Bronchial epithelial cell (primary cell): ENCODE measurements around the gene ERP27. TPM values are rescaled to one million over a fixed set of nuclear protein-coding genes. Genes with fewer than 3 reads are reported as not detected.
A peak's percentile ranks its signal among the peaks of the same experiment; 100 is the strongest.

Experiments used
- DNase-seq: peaks from one replicate; pipeline ENCODE4 v3.0.0-alpha.2; 2010; ENCODE audit warnings: low read depth
- FAIRE-seq: peaks from 2 replicates; lab custom pipeline; 2011; peaks lifted over from hg19 to GRCh38; lab: Jason Lieb, UNC
- H3K27me3 ChIP-seq: 2 replicates; pipeline ENCODE4 v1.5.1; 2011; ENCODE audit warnings: low read length; ENCODE audit not compliant: control insufficient read depth, insufficient read depth
- H3K36me3 ChIP-seq: 2 replicates; pipeline ENCODE4 v1.5.1; 2011; ENCODE audit warnings: low read length; ENCODE audit not compliant: control insufficient read depth, insufficient read depth
- H3K4me3 ChIP-seq: 2 replicates; pipeline ENCODE4 v1.5.1; 2011; ENCODE audit warnings: mild to moderate bottlenecking, low read depth, low read length, control low read depth
- total RNA-seq: library from RNA; depleted of rRNA; stranded (reverse); fragments of >200 nt; gene quantifications from 2 replicates; pipeline ENCODE4 v1.2.1, GENCODE V29; 2014
- TF ChIP-seq, protein P1 (sequence below): IDR thresholded peaks from 2 replicates; pipeline ENCODE4 v1.5.1; 2011; ENCODE audit warnings: mild to moderate bottlenecking, moderate library complexity, low read length, control low read depth, inconsistent platforms; ENCODE audit not compliant: insufficient read depth, severe bottlenecking

Gene ERP27
- total RNA-seq, 1 donor from 2014 or later = not detected

DNA sequence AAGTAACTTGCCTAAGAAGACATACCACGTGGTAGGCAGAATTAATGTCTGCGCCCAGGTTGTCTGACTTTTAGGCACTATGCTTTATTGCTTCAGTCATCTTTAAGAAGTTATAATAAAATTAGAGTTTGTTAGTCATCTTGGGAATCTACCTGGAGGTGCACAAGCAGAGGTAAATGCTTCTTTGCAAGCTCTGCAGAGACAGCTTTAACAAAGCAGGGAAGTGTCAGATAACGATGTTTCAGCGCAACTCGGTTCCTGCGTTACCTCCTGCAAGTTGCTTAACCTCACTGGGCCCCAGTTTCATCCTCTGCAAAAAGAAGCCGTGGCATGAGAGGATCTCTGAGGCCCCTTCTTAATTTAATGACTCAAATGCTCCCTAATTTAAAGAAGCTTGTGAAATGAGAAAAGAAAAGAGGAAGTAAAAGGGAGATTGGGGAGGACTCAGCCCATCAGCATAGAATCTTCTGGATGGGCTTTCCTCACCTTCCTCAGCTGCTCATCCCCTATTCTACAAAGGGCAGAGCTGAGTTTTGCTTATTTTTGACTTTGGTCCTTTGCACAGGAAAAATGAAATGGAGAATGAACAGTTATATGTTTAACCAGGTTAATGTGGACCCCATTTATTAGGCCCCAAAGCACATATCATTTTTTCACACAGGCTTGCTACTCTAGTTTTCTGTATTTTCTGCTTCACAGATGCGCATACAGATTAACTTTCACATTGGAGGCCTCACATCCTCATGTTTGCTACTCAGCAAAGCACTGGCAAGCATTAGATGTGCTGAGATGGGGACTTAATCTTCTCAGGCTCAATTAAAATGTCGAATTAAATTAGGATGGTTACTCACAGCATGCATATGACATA, 17.9 kb upstream of the ERP27 start:
- H3K36me3 ChIP-seq = no peaks in the 10 kb centered on the region
- DNase-seq (no peak), FAIRE-seq (no peak)
- H3K27me3 ChIP-seq = no peaks in the 10 kb centered on the region
- TF ChIP-seq, protein P1, sequence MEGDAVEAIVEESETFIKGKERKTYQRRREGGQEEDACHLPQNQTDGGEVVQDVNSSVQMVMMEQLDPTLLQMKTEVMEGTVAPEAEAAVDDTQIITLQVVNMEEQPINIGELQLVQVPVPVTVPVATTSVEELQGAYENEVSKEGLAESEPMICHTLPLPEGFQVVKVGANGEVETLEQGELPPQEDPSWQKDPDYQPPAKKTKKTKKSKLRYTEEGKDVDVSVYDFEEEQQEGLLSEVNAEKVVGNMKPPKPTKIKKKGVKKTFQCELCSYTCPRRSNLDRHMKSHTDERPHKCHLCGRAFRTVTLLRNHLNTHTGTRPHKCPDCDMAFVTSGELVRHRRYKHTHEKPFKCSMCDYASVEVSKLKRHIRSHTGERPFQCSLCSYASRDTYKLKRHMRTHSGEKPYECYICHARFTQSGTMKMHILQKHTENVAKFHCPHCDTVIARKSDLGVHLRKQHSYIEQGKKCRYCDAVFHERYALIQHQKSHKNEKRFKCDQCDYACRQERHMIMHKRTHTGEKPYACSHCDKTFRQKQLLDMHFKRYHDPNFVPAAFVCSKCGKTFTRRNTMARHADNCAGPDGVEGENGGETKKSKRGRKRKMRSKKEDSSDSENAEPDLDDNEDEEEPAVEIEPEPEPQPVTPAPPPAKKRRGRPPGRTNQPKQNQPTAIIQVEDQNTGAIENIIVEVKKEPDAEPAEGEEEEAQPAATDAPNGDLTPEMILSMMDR = no peak
- H3K4me3 ChIP-seq = no peak overlapping the region

DNA sequence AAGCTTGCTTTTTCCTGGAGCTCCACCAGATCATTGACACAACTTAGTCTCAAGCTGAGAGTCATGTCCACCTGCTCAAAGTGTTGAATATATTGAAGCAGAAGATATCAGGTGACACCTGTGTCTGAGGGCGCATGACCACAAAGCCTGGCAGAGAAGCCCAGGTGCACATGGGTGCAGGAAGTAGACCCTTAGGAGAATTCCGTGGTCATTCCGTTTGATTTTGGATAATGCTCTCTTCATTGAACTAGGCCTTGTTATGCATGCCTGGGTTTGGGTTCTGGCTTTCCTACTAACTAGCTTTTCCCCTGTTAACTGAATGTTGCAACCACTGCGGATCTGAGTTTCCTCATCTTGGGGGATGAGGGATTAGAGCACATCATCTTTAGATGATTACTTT, 15.9 kb upstream of the ERP27 start:
- H3K36me3 ChIP-seq = no peaks in the 10 kb centered on the region
- H3K4me3 ChIP-seq = no peak overlapping the region
- H3K27me3 ChIP-seq = no peaks in the 10 kb centered on the region
- DNase-seq = no peak
- FAIRE-seq = peak; percentile 55
- TF ChIP-seq, protein P1 = no peak

DNA sequence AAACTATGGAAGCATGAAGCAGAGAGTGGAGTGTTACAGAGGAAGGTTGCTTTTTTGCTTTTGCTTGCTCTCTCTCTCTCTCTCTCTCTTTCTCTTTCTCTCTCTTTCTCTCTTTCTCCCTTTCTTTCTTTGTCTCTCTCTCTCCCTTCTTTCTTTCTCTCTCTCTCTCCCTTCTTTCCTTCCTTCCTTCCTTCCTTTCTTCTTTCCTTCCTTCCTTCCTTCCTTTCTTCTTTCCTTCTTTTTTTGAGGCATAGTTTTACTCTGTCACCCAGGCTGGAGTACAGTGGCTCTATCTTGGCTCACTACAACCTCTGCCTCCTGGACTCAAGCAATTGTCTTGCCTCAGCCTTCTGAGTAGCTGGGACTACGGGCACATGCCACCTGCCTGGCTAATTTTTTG, 15.4 kb upstream of the ERP27 start:
- FAIRE-seq (no peak), DNase-seq (no peak)
- H3K27me3 ChIP-seq = no peaks in the 10 kb centered on the region
- TF ChIP-seq, protein P1 = no peak
- no peaks in the 10 kb centered on the region for H3K36me3 ChIP-seq
- H3K4me3 ChIP-seq = no peak overlapping the region

DNA sequence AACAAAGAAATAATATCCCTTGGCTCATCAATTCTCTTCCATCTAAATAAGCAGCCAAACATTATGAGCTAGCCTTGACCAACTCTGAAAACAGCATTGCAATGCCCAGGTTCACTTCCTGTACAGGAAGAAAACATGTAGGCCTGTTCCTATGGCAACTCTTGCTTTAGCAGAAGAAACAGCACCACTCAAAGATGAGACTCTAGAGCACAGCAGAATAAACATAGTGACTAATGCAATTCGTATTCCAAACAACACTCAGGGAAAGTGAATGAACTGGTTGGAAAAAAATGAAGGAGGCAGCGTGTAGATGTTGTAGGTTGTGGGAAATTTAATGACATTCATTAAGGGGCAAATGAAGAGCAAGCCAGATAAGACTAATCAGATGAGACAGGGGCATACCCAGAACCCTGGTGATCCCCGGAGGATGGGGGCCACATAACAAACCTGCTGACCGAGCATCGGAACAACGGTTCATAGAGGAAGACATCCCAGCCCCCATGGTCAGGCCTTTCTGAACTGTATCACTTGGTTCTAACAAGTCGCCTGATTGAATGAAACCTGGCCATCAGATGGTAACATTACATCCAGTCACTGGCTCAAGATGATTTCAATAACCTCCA, 14.1 kb upstream of the ERP27 start:
- DNase-seq (peak; percentile 99), FAIRE-seq (peak; percentile 82)
- no peak overlapping the region for H3K4me3 ChIP-seq
- H3K27me3 ChIP-seq = no peaks in the 10 kb centered on the region
- H3K36me3 ChIP-seq = no peaks in the 10 kb centered on the region
- TF ChIP-seq, protein P1 = no peak

DNA sequence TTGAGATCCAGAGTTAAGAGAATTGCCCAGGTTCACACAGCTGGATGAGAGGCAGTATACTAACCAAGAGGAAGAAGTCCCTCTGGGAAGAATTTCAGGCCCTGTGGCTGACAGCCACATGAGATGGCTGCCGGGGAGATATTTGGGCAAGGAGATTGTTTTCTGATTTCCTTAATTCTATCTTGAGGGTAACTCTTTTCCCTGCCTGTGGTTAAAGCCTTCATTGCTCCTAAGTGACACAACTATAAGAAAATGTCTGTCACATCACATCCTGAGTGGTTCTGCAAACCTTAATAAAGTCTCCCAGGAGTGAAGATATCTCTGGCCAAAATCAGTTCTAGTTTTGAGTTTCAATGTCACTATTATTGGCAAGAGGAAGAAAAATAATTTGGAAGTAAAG, 13.5 kb upstream of the ERP27 start:
- H3K27me3 ChIP-seq = no peaks in the 10 kb centered on the region
- DNase-seq (no peak), FAIRE-seq (no peak)
- no peak overlapping the region for H3K4me3 ChIP-seq
- TF ChIP-seq, protein P1 = no peak
- no peaks in the 10 kb centered on the region for H3K36me3 ChIP-seq
